SK-MEL-5 (cell line): ENCODE measurements around the gene NUB1. TPM values are rescaled to one million over a fixed set of nuclear protein-coding genes. Genes with fewer than 3 reads are reported as not detected.

ENCODE experiments used
- DNase-seq: peaks from one replicate; pipeline ENCODE4 v3.0.0-alpha.2; 2016; ENCODE audit warnings: low read depth, low spot score
- in situ Hi-C: cut with HindIII; loops from 2 replicates; pipeline ENCODE4 v1.10.0; 2016; ENCODE audit warnings: low sequenced_read_pairs, high pct_unique_total_duplicates, low pct_unique_long_range_greater_than_20kb
- total RNA-seq: library from RNA; depleted of rRNA; stranded (reverse); fragments of >200 nt; shearing (Covaris generic); gene quantifications from 2 replicates; pipeline ENCODE4 v1.2.3, GENCODE V29; 2014; rRNA removed

NUB1 gene
- total RNA-seq, 1 experiment from 2014 or later: 80.6 TPM

DNA sequence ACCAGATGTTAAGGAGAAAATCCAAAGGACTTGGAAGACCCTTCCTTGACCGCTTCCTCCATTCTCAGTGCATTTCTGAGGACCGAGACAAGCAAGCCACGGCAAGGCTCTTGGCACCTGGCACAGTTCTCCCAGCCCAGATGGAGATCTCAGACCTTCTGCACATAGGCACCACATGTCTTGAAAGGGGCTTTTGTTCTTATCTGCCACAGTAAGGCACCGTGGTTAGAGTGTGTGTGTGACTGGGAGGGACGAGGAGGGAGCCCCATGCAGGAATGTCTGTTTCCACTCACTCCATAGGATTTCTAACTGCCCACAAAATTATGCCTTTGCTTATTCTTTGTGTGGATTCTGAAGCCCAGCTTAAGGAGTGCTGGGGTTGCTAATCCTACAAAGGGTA, 78.5 kb downstream of the NUB1 start:
- DNase-seq: peak; percentile 71
- in situ Hi-C loops: no loop called here

DNA sequence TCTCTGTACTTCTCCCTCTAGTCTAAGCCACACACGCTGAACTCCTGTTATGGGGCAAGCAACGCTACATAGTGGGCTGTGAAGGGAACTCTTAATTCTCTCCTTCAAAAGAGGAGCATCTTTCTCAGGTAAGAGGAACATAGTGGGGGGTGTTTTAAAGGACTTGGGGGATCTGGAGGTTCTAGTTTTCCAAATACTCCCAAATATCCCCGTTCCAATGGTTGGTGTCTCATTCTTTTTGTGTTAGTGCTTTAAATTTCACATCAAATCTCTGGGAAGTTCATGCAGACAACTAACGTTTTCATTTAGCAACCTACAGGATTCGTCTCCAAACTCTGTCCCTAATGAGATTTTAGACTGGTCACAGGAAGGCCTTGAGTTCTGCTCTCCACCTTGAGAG, 80.6 kb downstream of the NUB1 start:
- in situ Hi-C loops: no loop called here
- no peak for DNase-seq

DNA sequence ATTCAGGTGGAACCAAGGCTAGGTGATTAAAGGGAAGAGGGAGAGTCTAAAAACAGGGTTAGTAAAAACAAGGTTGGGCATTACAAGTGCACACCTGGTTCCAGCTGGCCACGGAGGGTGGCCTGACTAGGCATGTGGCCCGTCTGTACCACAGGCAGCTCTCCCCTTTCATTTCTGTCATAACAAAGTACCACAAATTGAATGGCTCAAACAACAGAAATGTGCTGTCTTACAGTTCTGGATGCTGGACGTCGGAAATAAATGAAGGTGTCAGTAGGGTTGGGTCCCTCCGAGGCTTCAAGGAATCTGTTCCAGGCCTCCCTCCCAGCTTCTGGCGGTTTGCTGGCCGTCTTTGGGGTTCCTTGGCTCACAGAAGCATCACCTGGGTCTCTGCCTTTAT, 81.6 kb downstream of the NUB1 start:
- no peak for DNase-seq
- in situ Hi-C loops: no loop called here

DNA sequence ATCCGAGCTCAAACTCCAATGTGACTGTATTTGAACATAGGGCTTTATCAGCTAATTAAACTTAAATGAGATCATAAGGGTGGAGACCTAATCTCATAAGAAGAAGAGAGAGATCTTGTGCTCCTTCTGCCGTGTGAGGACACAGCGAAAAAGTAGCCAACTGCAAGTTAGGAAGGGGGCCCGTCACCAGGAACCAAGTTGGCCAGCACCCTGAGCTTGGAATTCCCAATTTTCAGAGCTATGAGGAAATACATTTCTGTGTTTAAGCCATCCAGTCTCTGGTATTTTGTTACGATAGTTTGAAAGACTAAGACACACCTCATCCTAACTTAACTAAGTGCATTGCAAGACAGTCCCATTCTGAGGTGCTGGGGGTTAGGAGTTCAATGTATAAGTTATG, 82.3 kb downstream of the NUB1 start:
- in situ Hi-C loops: no loop called here

DNA sequence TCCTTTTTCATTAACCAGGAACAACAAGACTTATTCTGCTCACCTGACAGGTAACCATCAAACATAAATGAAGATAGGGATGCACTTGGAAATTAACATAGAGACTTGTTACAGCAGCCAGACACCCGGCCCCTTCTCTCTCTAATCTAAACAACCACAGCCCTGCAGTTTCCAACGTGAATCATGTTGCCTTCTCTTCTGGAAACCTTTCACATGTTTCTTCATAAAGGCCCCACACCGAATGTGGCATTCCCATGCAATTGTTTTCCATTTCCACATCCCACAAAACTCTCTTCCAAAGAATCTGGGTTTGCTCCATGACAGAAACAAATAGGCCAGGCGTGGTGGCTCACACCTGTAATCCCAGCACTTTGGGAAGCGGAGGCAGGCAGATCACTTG, 83.2 kb downstream of the NUB1 start:
- in situ Hi-C loops: no loop called here
- no peak for DNase-seq

More for the DNA sequence above, 82.3 kb downstream of the NUB1 start:
- DNase-seq: no peak

DNA sequence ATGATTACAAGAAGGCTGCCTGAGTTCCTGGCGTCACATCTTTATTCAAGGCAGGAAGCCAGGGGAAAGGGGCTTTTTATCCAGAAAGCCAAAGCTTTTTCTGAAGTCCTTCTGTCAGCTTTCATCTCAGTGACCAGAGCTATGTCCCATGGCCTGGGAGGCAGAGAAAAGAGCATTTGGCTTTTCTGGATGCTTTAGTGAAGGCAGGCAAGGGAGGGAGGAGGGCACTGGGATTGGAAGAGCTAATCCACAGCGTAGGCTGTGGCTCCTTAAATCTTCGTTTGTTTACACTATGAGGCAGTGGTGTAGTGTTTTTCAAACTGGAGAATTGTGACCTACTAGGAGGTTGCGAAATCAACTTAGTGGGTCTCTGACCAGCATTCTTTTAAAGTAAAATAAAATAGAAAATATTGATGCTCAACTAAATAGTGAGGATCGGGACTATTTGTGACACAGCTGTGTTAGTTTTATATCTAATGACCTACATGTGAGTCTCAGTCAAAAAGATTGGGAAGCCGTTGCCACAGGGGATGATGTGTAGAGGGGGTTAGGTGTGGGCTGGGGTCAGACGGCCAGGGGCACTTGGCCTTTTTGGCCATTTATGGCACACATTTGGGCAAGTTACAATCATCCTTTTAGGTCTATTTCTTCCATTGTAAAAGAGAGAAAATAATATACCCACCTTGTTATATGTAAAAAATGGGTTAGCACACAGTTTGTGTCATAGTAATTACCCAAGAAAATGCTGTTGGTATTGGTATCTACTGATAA, 84.2 kb downstream of the NUB1 start:
- in situ Hi-C loops: no loop called here
- DNase-seq: no peak

DNA sequence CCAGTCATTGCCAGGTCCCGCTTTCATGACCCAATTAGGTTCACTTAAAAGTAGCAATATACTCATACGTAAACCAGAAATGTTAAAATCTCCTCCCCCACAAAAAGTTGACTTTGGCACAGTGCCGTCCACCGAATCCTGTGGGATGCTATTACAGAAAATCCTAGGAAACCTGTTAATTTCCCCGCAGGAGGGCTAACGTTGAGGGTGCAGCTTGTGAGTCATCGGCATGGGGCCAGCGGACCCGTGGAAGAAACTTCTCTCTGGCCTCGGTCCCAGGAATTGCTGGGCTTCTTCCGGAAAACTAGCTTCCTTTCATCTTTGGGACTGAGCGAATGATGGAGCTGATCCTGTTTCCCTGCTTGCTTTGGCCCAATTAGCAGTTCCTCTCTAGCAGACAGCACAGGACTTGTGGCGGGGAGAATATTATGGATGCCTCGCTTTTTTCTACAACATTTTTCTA, 84.9 kb downstream of the NUB1 start:
- peak; percentile 43 for DNase-seq
- in situ Hi-C loops: no loop called here

DNA sequence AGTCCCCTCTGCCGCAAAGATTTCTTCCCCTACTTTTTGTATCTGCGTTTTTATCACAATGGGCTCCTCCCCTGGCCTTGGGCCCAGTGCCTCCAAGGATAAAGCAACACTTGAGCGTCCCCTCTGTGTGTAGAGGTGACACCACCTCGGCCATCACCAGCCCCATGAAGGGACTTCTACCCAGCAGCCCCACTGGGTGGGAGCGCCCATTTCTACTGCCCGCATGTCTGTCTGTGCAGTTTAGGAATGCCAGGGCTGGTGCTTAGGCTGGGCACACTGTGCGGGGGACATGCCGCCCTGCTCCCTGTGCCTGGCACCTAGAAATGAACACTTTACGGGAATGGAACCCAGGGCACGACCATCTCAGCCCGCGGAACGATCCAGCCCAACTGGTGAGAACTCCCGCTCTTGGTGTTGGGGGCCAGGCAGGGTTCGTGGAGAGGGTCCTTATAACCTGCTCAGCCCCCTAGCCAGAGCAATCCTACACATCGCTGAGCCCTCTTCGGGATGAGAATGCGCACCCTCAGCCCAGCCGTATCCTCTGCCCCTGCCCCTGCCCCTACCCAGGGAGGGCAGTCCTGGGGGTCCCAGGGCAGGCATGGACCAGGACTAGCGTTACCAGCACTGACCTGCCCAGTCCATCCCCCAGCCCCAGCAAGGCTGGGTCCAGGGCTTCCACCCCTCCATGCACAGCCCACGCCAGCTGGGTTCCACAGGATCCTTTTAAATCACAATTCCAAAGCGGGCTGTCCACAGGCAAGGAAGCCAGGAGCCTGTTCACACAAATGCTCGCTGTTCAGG, 85.5 kb downstream of the NUB1 start:
- in situ Hi-C loops: no loop called here
- no peak for DNase-seq

DNA sequence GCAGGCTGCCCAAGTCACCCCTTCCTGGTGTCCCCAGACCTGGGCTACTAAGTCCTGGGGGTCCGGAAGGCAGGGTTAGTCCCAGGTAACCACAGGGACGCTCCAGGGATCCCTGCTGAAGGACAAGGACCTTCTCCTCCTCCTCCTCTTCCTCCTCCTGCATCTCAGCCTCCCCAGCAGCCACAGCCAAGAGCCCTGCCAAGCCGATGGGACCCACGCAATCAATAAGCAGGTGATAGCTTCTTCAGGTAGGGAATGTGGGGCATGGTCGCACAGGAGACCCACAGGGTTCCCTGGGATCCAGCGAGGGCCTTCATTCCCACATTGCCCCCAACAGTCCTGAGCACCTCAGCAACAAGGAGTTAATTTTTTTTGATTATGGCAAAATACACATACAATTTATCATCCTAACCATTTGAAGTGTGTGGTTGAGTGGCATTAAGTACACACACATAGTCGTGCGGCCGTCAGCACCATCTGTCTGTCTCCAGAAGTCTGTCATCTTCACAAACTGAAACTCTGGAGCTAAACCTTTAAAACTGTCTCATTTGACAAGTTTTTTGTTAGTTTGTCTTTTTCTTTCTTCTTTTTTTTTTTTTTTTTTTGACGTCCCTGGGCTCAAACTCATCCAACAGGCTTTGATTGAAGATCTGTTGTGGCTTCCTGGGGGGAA, 86.2 kb downstream of the NUB1 start:
- DNase-seq: no peak
- in situ Hi-C loops: no loop called here

Other genes with a start within 250 kb of the NUB1 start
- gene GBX1, start 174.1 kb upstream of the NUB1 start, total RNA-seq: not detected in 2 replicates
- not detected in 2 replicates for gene ASB10, start 154.6 kb upstream of the NUB1 start, total RNA-seq
- not detected in 2 replicates for gene H2BK1, start 131.3 kb upstream of the NUB1 start, total RNA-seq
- 93.5 and 94.6 TPM in 2 replicates for gene ABCF2, start 114.6 kb upstream of the NUB1 start, total RNA-seq
- 44.0 and 45.7 TPM in 2 replicates for gene CHPF2, start 109.3 kb upstream of the NUB1 start, total RNA-seq
- 22.9 and 24.3 TPM in 2 replicates for gene SMARCD3, start 93.1 kb upstream of the NUB1 start, total RNA-seq
- gene WDR86, start 68.2 kb downstream of the NUB1 start, total RNA-seq: not detected in 2 replicates
- not detected in 2 replicates for gene CRYGN, start 98.3 kb downstream of the NUB1 start, total RNA-seq
- 225 and 237 TPM in 2 replicates for gene RHEB, start 178.1 kb downstream of the NUB1 start, total RNA-seq